Esophagus squamous epithelium (tissue), 5 donors: ENCODE results near the gene KCNQ4. TPM values are rescaled to one million over a fixed set of nuclear protein-coding genes. Genes with fewer than 3 reads are reported as not detected.

Experiments
- DNase-seq: peaks from one replicate; lab custom pipeline; 2025; lab: John Stamatoyannopoulos, UW
- H3K27ac ChIP-seq, 4 donors: fragments of 200-600 bp; sonication (generic); one replicate each; pipeline ENCODE4 v1.5.1; 2016 to 2019; ENCODE audit warnings: mild to moderate bottlenecking in 1 of 4
- H3K27me3 ChIP-seq, 4 donors: fragments of 200-600 bp; sonication (generic); 1 replicate in 3 of 4; 2 replicates in 1 of 4; pipeline versions ENCODE4 v1.5.1 to v1.6.0; 2017 to 2021; ENCODE audit warnings: antibody characterized with exemption in 1 of 4
- H3K36me3 ChIP-seq, 3 donors: fragments of 200-600 bp; sonication (generic); one replicate each; pipeline ENCODE4 v1.5.1; 2016 to 2019
- H3K4me1 ChIP-seq, 3 donors: fragments of 200-600 bp; sonication (generic); one replicate each; pipeline ENCODE4 v1.5.1; 2017 to 2019
- H3K4me3 ChIP-seq, 4 donors: fragments of 200-600 bp; sonication (generic); 1 replicate in 3 of 4; 2 replicates in 1 of 4; pipeline ENCODE4 v1.5.1; 2016 to 2019; ENCODE audit warnings: mild to moderate bottlenecking in 2 of 4, moderate library complexity in 1 of 4
- H3K9me3 ChIP-seq, 3 donors: fragments of 200-600 bp; sonication (generic); one replicate each; pipeline ENCODE4 v1.5.1; 2016 to 2019
- CTCF ChIP-seq, 6 experiments: fragments of 450-650 bp in 4 of 6; fragments of 200-600 bp in 2 of 6; sonication (generic) in 2 of 6; IDR thresholded peaks; one replicate each; pipeline ENCODE4 v1.5.1; 2016 to 2019; ENCODE audit warnings: antibody characterized with exemption in 6 of 6, mild to moderate bottlenecking in 4 of 6, moderate library complexity in 4 of 6
- POLR2A ChIP-seq, 4 donors: fragments of 450-650 bp; IDR thresholded peaks; one replicate each; pipeline ENCODE4 v1.6.1; 2017; ENCODE audit warnings: antibody characterized with exemption in 4 of 4, mild to moderate bottlenecking in 4 of 4, moderate library complexity in 3 of 4
- WGBS, 2 donors: methylation state at CpG; one replicate each; pipeline ENCODE4 v1.1.5; 2018; 5-methylcytosine and 5-hydroxymethylcytosine counted together
- intact Hi-C: fragments of 100-400 bp; cut with DNase I; formaldehyde crosslinking; loops from one replicate; pipeline ENCODE4 v1.15.0; 2022
- total RNA-seq, 4 donors: library from RNA; depleted of rRNA; stranded (reverse); fragments of >200 nt; gene quantifications; one replicate each; pipeline ENCODE4 v1.1.0, GENCODE V29; 2016
- donor health status: DM: yes; HTN: yes; CAD: no.

KCNQ4 gene
- total RNA-seq, 4 donors from 2014 or later: 0.50 to 2.1 (median 0.81) TPM

- H3K9me3 ChIP-seq: peaks cover 0 to 3% (median 0%) of the 10 kb centered on the region in 3 donors
Measured at GRCh38 chr1:40844887-40845878, 61.6 kb downstream of the KCNQ4 start.

GRCh38 chr1:40845895-40846294, 62.3 kb downstream of the KCNQ4 start:
- WGBS, 2 donors: 94 to 100% methylated on average over 1 of the region's 1 CpG
- TF ChIP-seq POLR2A (IDR thresholded peaks at IDR 0.05) (no peak), CTCF (IDR thresholded peaks at IDR 0.05) (no peak)
- Histone ChIP-seq H3K27me3 (no peaks in the 10 kb centered on the region), H3K36me3 (no peaks in the 10 kb centered on the region), H3K27ac (no peak overlapping the region), H3K9me3 (peaks cover 0 to 3% (median 0%) of the 10 kb centered on the region in 3 donors), H3K4me3 (no peak overlapping the region), H3K4me1 (peaks cover 0 to 13% (median 5%) of the 10 kb centered on the region in 3 donors)
- intact Hi-C loops: loop anchor here (5.0 to 10.0 kb wide), 2 partner anchors 69 to 241 kb away; no protein-coding TSS in a partner anchor
- no peak for DNase-seq

More at GRCh38 chr1:40844887-40845878, 61.6 kb downstream of the KCNQ4 start:
- 50 to 60% methylated on average over 9 of the region's 9 CpGs for WGBS, 2 donors
- no peak for DNase-seq
- Histone ChIP-seq H3K27me3 (no peaks in the 10 kb centered on the region), H3K27ac (no peak overlapping the region), H3K4me3 (no peak overlapping the region), H3K36me3 (no peaks in the 10 kb centered on the region), H3K4me1 (peaks cover 0 to 11% (median 5%) of the 10 kb centered on the region in 3 donors)
- no peak for TF ChIP-seq POLR2A (IDR thresholded peaks at IDR 0.05)
- intact Hi-C loops: loop anchor here (5.0 to 10.0 kb wide), 3 partner anchors 68 to 402 kb away; no protein-coding TSS in a partner anchor

GRCh38 chr1:40847023-40847745, 63.6 kb downstream of the KCNQ4 start:
- 57 to 61% methylated on average over 4 of the region's 6 CpGs for WGBS, 2 donors
- DNase-seq: no peak
- no peaks in the 10 kb centered on the region for H3K27me3 ChIP-seq
- no peak overlapping the region for H3K4me3 ChIP-seq
- no peak overlapping the region for H3K27ac ChIP-seq
- no peaks in the 10 kb centered on the region for H3K36me3 ChIP-seq
- peaks cover 0 to 13% (median 5%) of the 10 kb centered on the region in 3 donors for H3K4me1 ChIP-seq
- TF ChIP-seq POLR2A (IDR thresholded peaks at IDR 0.05) (no peak), CTCF (IDR thresholded peaks at IDR 0.05) (no peak)
- intact Hi-C loops: loop anchor here (5.0 to 10.0 kb wide), 2 partner anchors 70 to 242 kb away; no protein-coding TSS in a partner anchor
- H3K9me3 ChIP-seq: peaks cover 0 to 3% (median 0%) of the 10 kb centered on the region in 3 donors

GRCh38 chr1:40848530-40849189, 65.1 kb downstream of the KCNQ4 start:
- H3K27ac ChIP-seq: no peak overlapping the region
- TF ChIP-seq POLR2A (IDR thresholded peaks at IDR 0.05): no peak
- TF ChIP-seq CTCF (IDR thresholded peaks at IDR 0.05): peak; percentile 33 to 95 (median 90)
- no peak for DNase-seq
- intact Hi-C loops: loop anchor here (5.0 to 10.0 kb wide), 2 partner anchors 71 to 244 kb away; no protein-coding TSS in a partner anchor
- no peaks in the 10 kb centered on the region for H3K9me3 ChIP-seq
- H3K4me1 ChIP-seq: peaks cover 0 to 19% (median 8%) of the 10 kb centered on the region in 3 donors
- H3K27me3 ChIP-seq: no peaks in the 10 kb centered on the region
- no peak overlapping the region for H3K4me3 ChIP-seq
- WGBS, 2 donors: 41 to 60% methylated on average over 5 to 6 of the region's 6 CpGs
- no peaks in the 10 kb centered on the region for H3K36me3 ChIP-seq
